ENCODE data around the gene SLC25A46.

SLC25A46 gene

GRCh38 chr5:110703481-110703880, 35.3 kb upstream of the SLC25A46 start:
- H3K27me3 ChIP-seq (ENCODE audit: insufficient read depth, low read depth): no peaks in the 10 kb centered on the region
- no peak overlapping the region for H3K4me2 ChIP-seq
- no peak overlapping the region for H3K27ac ChIP-seq
- H3K4me1 ChIP-seq (ENCODE audit: low read depth, poor library complexity, severe bottlenecking): no peaks in the 10 kb centered on the region
- no peaks in the 10 kb centered on the region for H4K20me1 ChIP-seq (ENCODE audit: insufficient read depth)
- no peak overlapping the region for H3K4me3 ChIP-seq (IDR thresholded peaks at IDR 0.05; ENCODE audit: insufficient read depth, low read depth, low read length)
- H3K36me3 ChIP-seq (ENCODE audit: insufficient read depth): no peaks in the 10 kb centered on the region
- no peaks in the 10 kb centered on the region for H3K79me2 ChIP-seq (ENCODE audit: insufficient read depth, low read depth)
- H3K9ac ChIP-seq: no peak overlapping the region
- no peak overlapping the region for H2AFZ ChIP-seq (ENCODE audit: low read depth)
- no peak for TF ChIP-seq CTCF (conservative IDR thresholded peaks at IDR 0.05; ENCODE audit: low read depth, low read length)

- no peaks in the 10 kb centered on the region for H3K4me1 ChIP-seq (ENCODE audit: low read depth, poor library complexity, severe bottlenecking)
- no peaks in the 10 kb centered on the region for H3K27me3 ChIP-seq (ENCODE audit: insufficient read depth, low read depth)
- H3K9ac ChIP-seq: no peak overlapping the region
- H3K4me2 ChIP-seq: no peak overlapping the region
- no peak overlapping the region for H3K27ac ChIP-seq
- no peak overlapping the region for H3K4me3 ChIP-seq (IDR thresholded peaks at IDR 0.05; ENCODE audit: insufficient read depth, low read depth, low read length)
- no peaks in the 10 kb centered on the region for H3K36me3 ChIP-seq (ENCODE audit: insufficient read depth)
- no peaks in the 10 kb centered on the region for H4K20me1 ChIP-seq (ENCODE audit: insufficient read depth)
- H3K79me2 ChIP-seq (ENCODE audit: insufficient read depth, low read depth): no peaks in the 10 kb centered on the region
- H2AFZ ChIP-seq (ENCODE audit: low read depth): no peak overlapping the region
- no peak for TF ChIP-seq CTCF (conservative IDR thresholded peaks at IDR 0.05; ENCODE audit: low read depth, low read length)
Observed at GRCh38 chr5:110705349-110705748, 33.5 kb upstream of the SLC25A46 start.

- H3K79me2 ChIP-seq (ENCODE audit: insufficient read depth, low read depth): no peaks in the 10 kb centered on the region
- no peaks in the 10 kb centered on the region for H3K36me3 ChIP-seq (ENCODE audit: insufficient read depth)
- no peak overlapping the region for H3K4me2 ChIP-seq
- H3K27ac ChIP-seq: no peak overlapping the region
- H3K27me3 ChIP-seq (ENCODE audit: insufficient read depth, low read depth): no peaks in the 10 kb centered on the region
- no peak for TF ChIP-seq CTCF (conservative IDR thresholded peaks at IDR 0.05; ENCODE audit: low read depth, low read length)
- no peak overlapping the region for H3K4me3 ChIP-seq (IDR thresholded peaks at IDR 0.05; ENCODE audit: insufficient read depth, low read depth, low read length)
- no peak overlapping the region for H3K9ac ChIP-seq
- no peaks in the 10 kb centered on the region for H3K4me1 ChIP-seq (ENCODE audit: low read depth, poor library complexity, severe bottlenecking)
- H2AFZ ChIP-seq (ENCODE audit: low read depth): no peak overlapping the region
- H4K20me1 ChIP-seq (ENCODE audit: insufficient read depth): no peaks in the 10 kb centered on the region
Observed at GRCh38 chr5:110707260-110707844, 31.5 kb upstream of the SLC25A46 start.

- Histone ChIP-seq H2AFZ (ENCODE audit: low read depth) (no peak overlapping the region), H3K4me3 (IDR thresholded peaks at IDR 0.05; ENCODE audit: insufficient read depth, low read depth, low read length) (no peak overlapping the region), H3K27me3 (ENCODE audit: insufficient read depth, low read depth) (no peaks in the 10 kb centered on the region), H3K9ac (no peak overlapping the region), H3K4me1 (ENCODE audit: low read depth, poor library complexity, severe bottlenecking) (peaks cover 16% of the 10 kb centered on the region), H3K36me3 (ENCODE audit: insufficient read depth) (no peaks in the 10 kb centered on the region), H3K4me2 (peak overlapping the region; percentile 37; the same call in 1 of the 2 replicates), H4K20me1 (ENCODE audit: insufficient read depth) (no peaks in the 10 kb centered on the region), H3K79me2 (ENCODE audit: insufficient read depth, low read depth) (no peaks in the 10 kb centered on the region), H3K27ac (peak overlapping the region; percentile 45; the same call in 1 of the 2 replicates)
- no peak for TF ChIP-seq CTCF (conservative IDR thresholded peaks at IDR 0.05; ENCODE audit: low read depth, low read length)
Observed at GRCh38 chr5:110716247-110717245, 22.3 kb upstream of the SLC25A46 start.

Measured in KMS-11 (cell line).